Neural cell (in vitro differentiated cells): ENCODE results near the gene CHCHD3.

Experiments used
- EP300 ChIP-seq: fragments of 450-650 bp; conservative IDR thresholded peaks from 2 replicates; pipeline ENCODE4 v1.6.1; 2014; ENCODE audit warnings: antibody characterized with exemption, mild to moderate bottlenecking, moderate library complexity; ENCODE audit not compliant: poor library complexity, severe bottlenecking
- EZH2 ChIP-seq: fragments of 200-600, 300-800 bp; shearing (Covaris generic), sonication (generic); IDR thresholded peaks from 2 replicates; pipeline ENCODE4 v1.6.1; 2014; ENCODE audit warnings: antibody characterized with exemption, low read length, borderline replicate concordance, mild to moderate bottlenecking; ENCODE audit not compliant: insufficient read depth, poor library complexity, severe bottlenecking
- MXI1 ChIP-seq: fragments of 450-650 bp; conservative IDR thresholded peaks from 2 replicates; pipeline ENCODE4 v1.6.1; 2014; ENCODE audit warnings: antibody characterized with exemption, mild to moderate bottlenecking; ENCODE audit not compliant: poor library complexity, severe bottlenecking
- POLR2AphosphoS5 ChIP-seq: IDR thresholded peaks from 2 replicates; pipeline ENCODE4 v1.6.1; 2012
- RAD21 ChIP-seq: fragments of 450-650 bp; conservative IDR thresholded peaks from 2 replicates; pipeline ENCODE4 v1.6.1; 2014; ENCODE audit warnings: antibody characterized with exemption, mild to moderate bottlenecking, moderate library complexity
- REST ChIP-seq: IDR thresholded peaks from 2 replicates; pipeline ENCODE4 v1.6.1; 2012; ENCODE audit warnings: borderline replicate concordance
- SMC3 ChIP-seq: fragments of 450-650 bp; conservative IDR thresholded peaks from 2 replicates; pipeline ENCODE4 v1.6.1; 2014; ENCODE audit warnings: antibody characterized with exemption, mild to moderate bottlenecking, moderate library complexity; ENCODE audit not compliant: poor library complexity
- TAF1 ChIP-seq: IDR thresholded peaks from 2 replicates; pipeline ENCODE4 v1.6.1; 2012; ENCODE audit warnings: low read depth
- TF ChIP-seq, protein P1 (sequence below): fragments of 450-650 bp; IDR thresholded peaks from 2 replicates; pipeline ENCODE4 v1.5.1; 2014; ENCODE audit warnings: antibody characterized with exemption, mild to moderate bottlenecking, moderate library complexity; ENCODE audit not compliant: poor library complexity, severe bottlenecking

GRCh38 chr7:133077394-133077793 is 4.5 kb downstream of the CHCHD3 start:
- TF ChIP-seq, protein P1, sequence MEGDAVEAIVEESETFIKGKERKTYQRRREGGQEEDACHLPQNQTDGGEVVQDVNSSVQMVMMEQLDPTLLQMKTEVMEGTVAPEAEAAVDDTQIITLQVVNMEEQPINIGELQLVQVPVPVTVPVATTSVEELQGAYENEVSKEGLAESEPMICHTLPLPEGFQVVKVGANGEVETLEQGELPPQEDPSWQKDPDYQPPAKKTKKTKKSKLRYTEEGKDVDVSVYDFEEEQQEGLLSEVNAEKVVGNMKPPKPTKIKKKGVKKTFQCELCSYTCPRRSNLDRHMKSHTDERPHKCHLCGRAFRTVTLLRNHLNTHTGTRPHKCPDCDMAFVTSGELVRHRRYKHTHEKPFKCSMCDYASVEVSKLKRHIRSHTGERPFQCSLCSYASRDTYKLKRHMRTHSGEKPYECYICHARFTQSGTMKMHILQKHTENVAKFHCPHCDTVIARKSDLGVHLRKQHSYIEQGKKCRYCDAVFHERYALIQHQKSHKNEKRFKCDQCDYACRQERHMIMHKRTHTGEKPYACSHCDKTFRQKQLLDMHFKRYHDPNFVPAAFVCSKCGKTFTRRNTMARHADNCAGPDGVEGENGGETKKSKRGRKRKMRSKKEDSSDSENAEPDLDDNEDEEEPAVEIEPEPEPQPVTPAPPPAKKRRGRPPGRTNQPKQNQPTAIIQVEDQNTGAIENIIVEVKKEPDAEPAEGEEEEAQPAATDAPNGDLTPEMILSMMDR, result no peak
- no peak for TF ChIP-seq POLR2AphosphoS5
- TF ChIP-seq RAD21, result no peak
- no peak for TF ChIP-seq EZH2
- TF ChIP-seq TAF1, result no peak
- no peak for TF ChIP-seq EP300
- TF ChIP-seq REST, result no peak
- TF ChIP-seq MXI1, result no peak
- TF ChIP-seq SMC3, result no peak
